Inflammatory macrophage treated with lipopolysaccharide for 1 hour (primary cell): ENCODE results near the gene OTULINL.

Experiments
- DNase-seq, 2 donors: peaks; one replicate each; pipeline ENCODE4 v3.0.0-alpha.2; 2020 to 2022

Gene OTULINL

DNA sequence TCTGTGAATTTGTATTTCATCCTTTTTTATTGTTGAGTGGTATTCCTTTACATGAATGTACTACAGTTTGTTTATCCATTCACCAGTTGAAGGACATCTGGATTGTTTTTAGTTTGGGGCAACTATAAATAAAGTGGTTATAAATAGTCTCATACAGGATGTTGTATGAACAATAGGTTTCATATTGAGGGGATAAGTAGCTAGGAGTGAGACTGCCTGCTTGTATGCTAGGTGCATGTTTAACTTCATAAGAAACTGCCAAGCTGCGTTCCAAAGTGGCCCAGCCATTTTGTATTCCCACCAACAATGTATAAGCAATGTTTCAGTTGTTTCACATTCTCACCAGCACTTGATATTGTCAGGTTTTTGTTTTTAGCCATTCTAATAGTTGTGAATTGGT lies 21.5 kb downstream of the OTULINL start:
- DNase-seq: no peak

DNA sequence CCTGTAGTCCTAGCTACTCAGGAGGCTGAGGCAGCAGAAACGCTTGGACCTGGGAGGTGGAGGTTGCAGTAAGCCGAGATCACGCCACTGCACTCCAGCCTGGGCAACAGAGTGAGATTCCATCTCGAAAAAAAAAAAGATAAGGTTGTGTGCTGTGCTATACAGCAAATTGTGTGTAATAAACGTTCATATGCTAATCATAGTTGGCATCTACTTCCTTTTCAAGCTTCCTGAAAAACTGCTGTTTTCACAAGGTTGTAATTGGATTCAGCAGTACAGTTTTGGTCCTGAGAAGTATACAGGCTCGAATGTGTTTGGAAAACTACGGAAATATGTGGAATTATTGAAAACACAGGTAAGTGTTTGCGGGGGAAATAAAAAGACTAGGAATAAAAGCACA lies 25.5 kb downstream of the OTULINL start:
- no peak for DNase-seq

DNA sequence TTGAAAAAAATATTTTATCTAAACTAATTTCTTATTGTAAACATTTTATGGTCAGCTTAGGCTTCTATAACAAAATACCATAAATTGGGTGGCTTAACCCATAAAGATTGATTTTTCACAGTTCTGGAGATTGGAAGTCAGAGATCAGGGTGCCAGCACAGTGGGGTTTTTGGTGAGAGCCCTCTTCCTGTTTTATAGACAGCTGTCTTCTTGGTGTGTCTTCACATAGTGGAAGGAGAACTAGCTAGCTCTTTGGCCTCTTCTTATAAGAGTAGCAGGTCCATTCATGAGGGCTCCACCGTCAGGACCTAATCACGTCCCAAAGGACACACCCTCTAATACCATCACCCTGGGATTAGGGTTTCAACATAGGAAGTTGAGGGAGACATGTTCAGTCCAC lies 26.6 kb downstream of the OTULINL start:
- peak; percentile 28 to 31 for DNase-seq

DNA sequence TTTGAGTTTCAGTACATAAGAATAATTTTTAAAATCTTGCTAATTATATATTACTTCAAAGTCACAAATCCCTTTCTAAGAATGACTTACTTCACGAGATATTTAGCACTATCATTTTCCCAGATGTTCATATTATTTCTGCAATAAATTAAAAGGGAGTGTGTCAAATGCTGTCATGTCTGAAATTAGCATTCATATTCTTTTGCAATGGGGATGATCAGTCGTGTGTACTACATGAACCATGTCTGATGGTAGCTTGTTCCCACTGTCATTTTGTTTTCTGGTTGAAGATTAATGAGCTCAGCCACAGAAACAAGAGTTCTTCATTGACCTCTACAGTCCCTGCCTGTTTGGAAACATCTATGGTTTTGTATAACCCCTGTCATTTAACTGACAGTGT lies 30.1 kb downstream of the OTULINL start:
- DNase-seq: no peak

DNA sequence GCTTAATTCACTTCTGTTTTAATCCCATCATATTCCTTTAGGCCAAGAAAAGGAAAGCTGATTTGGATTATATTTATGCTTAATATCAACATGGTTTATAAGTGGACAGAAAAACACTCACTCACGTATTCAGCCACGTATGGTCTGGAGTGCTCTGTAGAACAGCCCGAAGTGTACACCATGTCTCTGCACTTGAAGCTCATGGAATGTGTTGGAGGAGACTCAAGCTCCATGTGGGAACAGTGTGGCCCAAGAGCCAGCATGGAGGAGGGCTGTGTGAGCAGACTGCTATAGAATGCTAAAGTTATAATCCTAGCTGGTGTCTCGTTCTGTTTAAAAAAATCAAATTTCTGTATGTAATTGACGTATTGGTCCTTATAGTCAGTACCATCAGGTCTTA lies 32.9 kb downstream of the OTULINL start:
- no peak for DNase-seq

DNA sequence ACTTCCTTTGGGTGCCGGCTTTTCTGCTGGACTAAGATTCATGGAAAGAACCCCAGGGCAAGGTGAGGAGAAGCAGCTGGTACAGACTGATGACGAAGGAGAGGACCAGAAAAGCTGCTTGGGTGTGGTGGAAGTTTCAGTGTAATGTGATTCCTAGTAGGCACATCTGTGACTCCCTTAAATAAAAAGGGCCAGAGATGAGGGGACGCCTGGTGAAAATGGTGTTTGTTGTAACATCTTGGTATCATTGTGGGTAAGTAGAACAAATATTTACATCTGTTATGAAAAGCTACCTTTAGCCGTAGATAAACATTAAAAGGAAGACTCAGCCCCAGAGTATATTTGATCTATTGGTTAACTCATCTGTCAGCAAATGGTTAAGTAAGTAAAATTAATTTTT lies 33.8 kb downstream of the OTULINL start:
- no peak for DNase-seq

DNA sequence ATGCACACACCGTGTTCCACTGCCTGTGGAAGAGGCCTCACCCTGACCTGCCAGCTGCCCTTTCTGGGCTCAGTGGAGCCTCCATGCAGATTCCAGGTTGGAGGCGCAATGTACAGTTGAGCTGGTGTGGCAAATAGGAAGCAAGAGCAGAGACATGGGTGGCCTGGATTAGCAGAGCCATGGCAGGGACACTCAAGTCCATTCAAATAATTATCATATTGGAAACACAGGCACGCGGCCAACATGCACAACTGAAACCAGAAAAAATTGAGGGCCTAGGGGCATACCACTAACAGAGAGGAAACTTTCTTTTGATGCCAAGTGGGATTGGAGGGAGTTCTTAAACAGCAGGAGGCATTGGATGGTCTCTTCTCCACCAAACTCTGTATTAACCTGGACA lies 35.8 kb downstream of the OTULINL start:
- no peak for DNase-seq

DNA sequence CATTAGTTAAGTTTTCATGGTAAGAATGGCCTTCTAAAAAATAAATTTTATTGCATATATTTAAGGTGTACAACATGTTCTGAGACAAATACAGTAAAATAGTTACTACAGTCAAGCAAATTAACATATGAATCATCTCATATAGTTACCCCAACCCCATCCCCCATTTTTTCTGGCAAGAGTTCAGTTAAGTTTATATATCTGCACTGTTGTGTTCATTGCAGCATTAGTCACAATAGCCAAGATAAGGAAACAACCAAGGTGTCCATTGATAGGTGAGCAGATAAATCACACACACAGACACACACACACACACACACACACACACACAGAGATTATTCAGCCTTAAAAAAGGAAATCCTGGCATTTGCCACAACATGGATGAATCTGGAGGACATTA lies 45.7 kb downstream of the OTULINL start:
- DNase-seq: no peak

DNA sequence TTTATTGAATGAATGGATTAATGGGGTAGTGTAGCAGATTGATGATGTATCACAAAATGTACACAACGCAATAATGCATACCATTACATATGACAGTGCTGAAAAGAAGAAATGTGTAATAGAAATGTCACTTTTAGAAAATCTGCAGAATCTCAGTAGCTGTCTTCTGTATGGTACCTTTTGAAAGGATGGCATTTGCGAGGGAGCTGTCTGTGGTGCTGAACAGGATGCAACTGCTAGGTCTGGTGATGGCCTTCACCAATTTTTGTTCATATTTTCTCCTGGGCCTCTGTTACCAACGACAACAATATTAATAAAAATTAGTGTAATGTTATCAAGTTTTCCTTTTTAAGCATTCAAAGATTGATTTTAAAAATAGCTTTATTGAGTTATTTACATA lies 46.8 kb downstream of the OTULINL start:
- DNase-seq: peak in 1 of 2 donors; percentile 51

DNA sequence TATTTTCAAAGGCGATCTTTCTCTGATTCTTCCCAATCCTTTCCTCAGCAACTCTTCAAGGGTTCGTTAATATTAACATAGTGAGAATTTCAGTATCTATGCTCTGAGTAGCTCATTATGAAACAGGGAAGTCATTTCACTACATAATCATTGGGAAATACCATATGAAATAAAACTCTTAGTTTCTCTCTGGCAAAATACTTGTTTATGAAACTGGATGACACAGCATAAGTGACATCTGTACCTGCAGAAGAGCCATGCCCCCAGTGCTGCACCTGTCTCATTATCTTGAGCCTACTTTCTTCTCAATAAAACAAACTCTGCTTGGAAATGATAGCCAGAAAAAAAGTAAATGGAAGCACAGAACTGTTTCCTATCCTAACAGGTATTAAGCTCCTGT lies 49.1 kb downstream of the OTULINL start:
- DNase-seq: peak; percentile 17 to 44

DNA sequence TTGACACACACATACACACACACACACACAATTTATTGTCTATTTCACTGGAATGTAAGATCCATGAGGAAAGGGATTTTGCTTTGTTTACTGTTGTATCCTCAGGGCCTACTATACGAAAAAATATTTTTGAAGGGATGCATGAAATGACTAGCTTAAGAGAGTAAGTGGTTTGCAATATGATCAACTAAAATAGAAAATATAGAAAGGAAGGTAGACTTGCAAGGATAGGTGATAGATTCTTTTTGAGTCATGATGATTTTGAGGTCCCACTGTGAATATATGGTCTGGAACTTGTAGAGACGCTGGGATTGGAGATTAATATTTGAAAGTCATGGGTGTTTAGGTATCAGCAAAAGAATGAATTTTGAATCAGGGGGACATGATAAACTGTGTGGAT lies 54.1 kb downstream of the OTULINL start:
- no peak for DNase-seq

DNA sequence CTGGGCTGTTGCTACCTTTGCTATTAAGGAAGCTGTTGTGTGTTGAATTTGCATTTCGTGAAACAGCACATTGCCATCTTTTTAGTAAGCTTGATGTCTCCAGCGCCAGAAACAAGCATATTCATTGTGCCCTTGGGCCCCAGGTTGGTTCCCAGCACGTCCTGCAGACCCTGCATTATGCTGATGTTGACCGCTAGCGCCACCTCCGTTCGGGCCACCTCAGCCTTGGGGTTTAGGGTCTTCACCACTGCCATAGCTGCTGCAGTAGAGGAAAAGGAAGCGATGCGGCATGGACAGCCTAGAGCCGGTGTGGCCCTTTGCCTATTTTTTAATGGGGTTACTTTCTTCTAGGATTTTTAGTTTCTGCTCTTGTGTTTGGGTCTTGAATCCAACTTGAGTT lies 59.2 kb downstream of the OTULINL start:
- DNase-seq: no peak

DNA sequence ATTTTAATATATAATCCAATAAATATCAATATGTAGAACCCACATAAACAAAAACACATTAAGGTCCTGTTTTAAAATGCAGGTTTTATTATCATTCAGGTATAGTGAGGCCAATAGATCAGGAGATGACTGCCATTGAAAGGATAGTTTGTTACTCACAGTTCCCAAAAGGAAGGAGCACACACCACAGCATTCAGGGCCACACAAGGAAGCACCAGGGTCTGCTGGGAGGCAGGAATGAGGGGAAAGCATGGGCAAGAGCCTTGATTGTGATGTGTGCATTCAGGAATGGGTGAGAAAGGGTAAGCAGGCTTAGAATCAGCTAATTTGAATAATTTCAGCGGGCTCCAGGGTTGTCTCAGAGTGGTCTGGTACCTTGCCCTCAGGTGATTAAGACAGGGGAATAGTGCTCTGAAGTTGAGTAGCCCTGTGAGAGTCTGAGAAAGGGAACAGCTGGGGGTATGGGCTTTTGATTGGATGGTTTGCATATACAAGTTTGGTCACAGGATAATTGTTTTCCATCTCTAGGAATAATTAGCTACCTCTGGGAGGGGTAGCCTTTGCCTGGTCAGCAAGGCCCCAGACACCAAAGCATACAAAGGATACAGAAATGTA lies 63.1 kb downstream of the OTULINL start:
- no peak for DNase-seq

DNA sequence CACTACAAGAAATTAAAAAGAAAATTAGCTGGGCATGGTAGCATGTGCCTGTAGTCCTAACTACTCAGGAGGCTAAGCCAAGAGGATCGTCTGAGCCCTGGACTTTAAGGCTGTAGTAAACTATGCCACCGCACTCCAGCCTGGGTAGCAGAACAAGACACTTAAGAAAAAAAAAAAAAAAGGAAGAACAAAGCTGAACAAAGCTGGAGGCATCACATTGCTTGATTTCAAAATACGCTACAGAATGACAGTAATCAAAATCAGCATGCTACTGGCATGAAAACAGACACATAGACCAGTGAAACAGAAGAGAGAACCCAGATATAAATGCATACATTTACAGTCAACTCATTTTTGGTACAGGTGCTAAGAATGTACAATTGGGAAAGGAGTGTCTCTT lies 68.5 kb downstream of the OTULINL start:
- DNase-seq: peak; percentile 41 to 59

DNA sequence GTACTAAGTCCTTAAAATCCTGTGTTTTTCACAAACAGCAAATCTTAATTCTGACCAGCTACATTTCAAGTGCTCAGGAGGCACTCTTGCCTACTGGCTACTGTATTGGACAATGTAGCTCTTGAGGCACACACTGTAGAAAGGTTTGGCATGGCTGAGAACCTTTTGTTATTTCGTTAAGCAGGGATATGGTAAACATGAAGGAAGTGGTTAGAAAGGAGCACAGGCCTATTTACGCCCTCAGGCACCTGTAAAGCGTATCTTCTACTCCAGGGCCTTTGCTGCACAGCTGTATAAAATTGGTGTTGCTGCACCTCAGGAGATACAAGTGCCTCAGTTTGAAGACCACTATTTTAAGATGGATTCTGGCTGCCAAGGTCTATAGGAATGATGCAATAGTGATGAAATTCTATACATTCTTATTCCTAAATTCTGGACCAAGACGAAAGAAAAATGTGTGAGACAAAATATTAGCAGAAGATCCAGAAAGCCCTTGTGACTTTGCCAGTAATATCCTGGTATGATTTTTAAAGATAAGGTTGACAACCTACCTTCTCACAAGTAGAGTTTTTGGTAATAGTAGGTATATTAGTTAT lies 73.7 kb downstream of the OTULINL start:
- no peak for DNase-seq

DNA sequence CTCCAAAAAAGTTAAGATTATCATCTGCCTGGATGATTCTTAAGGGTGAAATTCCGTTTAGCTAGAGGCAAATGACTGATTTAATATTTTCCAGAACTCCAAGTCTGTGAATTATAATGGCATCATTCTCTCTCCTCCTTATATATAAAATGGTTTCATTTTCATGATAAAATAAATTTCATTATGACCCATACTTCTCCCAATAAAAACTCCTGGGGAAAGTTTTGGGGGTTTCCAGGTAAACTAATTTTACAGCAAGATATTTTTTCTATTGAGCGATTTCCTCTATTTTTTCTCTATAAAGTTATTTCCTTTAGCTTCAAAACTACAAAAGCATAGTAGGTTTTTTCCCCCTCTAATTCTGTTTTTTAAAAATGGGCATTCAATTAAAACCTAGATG lies 75.3 kb downstream of the OTULINL start:
- no peak for DNase-seq

DNA sequence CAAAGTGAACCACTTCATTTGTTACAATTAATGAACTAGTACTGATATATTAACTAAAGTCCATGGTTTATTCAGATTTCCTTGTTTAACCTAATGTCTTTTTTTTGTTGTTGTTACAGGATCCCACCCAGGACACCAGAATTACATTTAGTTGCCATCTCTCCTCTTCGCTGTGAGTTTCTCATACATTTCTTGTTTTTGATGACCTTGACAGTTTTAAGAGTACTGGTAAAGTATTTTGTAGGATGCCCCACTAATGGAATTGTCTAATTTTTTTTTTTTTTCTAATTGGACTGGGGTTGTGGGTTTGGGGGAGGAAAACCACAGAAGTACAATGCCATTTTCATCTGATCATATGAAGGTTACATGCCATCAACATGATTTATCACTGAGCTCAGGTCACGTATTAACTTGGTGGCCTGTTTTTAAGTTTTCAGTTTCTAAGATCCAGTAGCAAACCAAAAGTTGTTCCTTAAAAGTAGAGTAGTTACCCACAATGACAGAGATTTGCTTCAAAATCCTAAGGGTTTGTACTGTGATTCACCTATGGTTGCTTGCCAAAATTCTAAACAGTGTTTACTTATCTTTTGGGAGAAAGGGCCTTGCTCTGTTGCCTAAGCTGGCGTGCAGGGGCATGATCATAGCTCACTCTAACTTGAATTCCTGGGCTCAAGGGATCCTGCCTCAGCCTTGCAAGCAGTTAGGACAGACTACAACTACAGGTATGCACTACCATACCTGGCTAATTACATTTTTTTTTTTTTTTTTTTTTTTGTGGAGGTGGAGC lies 78.4 kb downstream of the OTULINL start:
- DNase-seq: no peak

DNA sequence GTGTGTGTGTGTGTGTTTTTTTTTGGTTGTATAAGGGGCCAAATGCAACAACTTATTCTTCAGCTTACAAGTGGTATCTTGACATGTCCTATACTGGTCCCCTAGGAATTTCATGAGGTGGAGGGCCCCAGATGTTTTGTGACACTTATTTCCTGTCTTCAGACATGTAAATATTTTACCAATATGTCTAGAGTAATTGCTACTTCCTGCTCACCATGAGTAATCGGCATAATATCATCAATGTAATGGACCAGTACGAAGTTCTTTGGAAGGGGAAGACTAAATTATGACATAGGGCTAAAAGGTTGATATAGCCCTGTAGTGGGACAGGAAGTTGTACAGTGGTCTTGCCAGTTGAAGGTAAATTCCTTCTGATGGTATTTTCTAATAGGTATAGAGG lies 79.2 kb downstream of the OTULINL start:
- no peak for DNase-seq
